ENCODE results near the gene RBM28. TPM values are rescaled to one million over a fixed set of nuclear protein-coding genes. Genes with fewer than 3 reads are reported as not detected.

Gene RBM28
- total RNA-seq, 1 experiment from 2014 or later = 71.4 TPM

DNA sequence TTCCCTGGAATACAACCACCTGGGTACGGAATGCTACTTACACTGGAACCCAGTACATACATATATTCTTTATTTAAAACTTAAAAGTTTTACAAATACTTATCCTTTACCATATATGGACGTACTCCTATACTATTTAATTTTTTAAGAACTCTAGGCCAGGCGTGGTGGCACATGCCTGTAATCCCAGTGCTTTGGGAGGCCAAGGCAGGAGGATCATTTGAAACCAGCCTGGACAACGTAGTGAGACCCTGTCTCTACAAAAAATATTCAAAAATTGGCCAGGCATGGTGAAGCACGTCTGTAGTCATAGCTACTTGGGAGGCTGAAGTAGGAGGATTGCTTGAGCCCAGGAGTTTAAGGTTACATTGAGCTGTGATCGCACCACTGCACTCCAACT is 2.0 kb downstream of the RBM28 start:
- no peaks in the 10 kb centered on the region for H3K9me3 Mint-ChIP-seq (ENCODE audit: unreplicated experiment)

DNA sequence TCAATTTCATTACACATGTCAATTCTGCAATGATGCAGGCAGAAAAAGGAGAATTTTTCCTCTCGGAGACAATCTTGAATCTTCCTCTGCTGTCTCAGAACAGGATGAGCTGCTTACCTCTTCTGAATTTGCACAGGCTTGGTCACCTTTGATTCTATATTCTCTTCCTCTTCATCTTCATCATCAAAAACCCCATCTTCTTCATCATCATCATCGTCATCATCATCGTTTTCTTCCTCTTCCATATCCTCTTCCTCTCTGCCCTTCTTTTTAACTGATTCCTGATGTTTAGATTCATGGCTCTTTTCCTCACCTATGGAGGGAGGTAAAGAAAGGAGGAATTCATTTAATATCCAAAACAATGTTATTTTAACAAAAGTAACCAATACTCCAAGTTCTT is 8.0 kb downstream of the RBM28 start:
- intact Hi-C loops (cut with micrococcal nuclease; ENCODE audit: unreplicated experiment) = no loop called here
- no TSS peak for BruUV-seq (replicated peaks)
- Histone ChIP-seq H3K4me3 (ENCODE audit: low read depth, low read length) (no peak overlapping the region), H3K4me1 (no peaks in the 10 kb centered on the region), H3K27me3 (replicated peaks; ENCODE audit: control insufficient read depth, insufficient read depth, low read length) (no peaks in the 10 kb centered on the region), H3K9me3 (no peaks in the 10 kb centered on the region), H3K36me3 (ENCODE audit: control insufficient read depth, insufficient read depth, low read length) (no peaks in the 10 kb centered on the region)
- DNase-seq = no peak
- TF ChIP-seq, protein P1, sequence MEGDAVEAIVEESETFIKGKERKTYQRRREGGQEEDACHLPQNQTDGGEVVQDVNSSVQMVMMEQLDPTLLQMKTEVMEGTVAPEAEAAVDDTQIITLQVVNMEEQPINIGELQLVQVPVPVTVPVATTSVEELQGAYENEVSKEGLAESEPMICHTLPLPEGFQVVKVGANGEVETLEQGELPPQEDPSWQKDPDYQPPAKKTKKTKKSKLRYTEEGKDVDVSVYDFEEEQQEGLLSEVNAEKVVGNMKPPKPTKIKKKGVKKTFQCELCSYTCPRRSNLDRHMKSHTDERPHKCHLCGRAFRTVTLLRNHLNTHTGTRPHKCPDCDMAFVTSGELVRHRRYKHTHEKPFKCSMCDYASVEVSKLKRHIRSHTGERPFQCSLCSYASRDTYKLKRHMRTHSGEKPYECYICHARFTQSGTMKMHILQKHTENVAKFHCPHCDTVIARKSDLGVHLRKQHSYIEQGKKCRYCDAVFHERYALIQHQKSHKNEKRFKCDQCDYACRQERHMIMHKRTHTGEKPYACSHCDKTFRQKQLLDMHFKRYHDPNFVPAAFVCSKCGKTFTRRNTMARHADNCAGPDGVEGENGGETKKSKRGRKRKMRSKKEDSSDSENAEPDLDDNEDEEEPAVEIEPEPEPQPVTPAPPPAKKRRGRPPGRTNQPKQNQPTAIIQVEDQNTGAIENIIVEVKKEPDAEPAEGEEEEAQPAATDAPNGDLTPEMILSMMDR (IDR thresholded peaks at IDR 0.05; ENCODE audit: insufficient read depth in 1 of 2, low read depth in 1 of 2, low read length in 1 of 2, severe bottlenecking in 1 of 2, unreplicated experiment in 1 of 2) = no peak
- Mint-ChIP-seq H3K4me3 (ENCODE audit: unreplicated experiment) (no peak overlapping the region), H3K4me1 (ENCODE audit: low read depth, unreplicated experiment) (no peaks in the 10 kb centered on the region), H3K9me3 (ENCODE audit: unreplicated experiment) (no peaks in the 10 kb centered on the region), H3K27me3 (ENCODE audit: insufficient read depth, unreplicated experiment) (no peaks in the 10 kb centered on the region), H3K27ac (ENCODE audit: unreplicated experiment) (no peak overlapping the region), H3K36me3 (ENCODE audit: insufficient read depth, unreplicated experiment) (peaks cover 69% of the 10 kb centered on the region)
- POLR2A ChIA-PET = no interaction called here
- CTCF ChIA-PET = no interaction called here

More for the DNA sequence above, 2.0 kb downstream of the RBM28 start:
- Histone ChIP-seq H3K4me1 (no peaks in the 10 kb centered on the region), H3K27me3 (replicated peaks; ENCODE audit: control insufficient read depth, insufficient read depth, low read length) (no peaks in the 10 kb centered on the region), H3K4me3 (ENCODE audit: low read depth, low read length) (no peak overlapping the region), H3K9me3 (no peaks in the 10 kb centered on the region), H3K36me3 (ENCODE audit: control insufficient read depth, insufficient read depth, low read length) (no peaks in the 10 kb centered on the region; the same call in 1 of the 2 replicates)
- DNase-seq = no peak
- H3K36me3 Mint-ChIP-seq (ENCODE audit: insufficient read depth, unreplicated experiment) = peaks cover 22% of the 10 kb centered on the region
- intact Hi-C loops (cut with micrococcal nuclease; ENCODE audit: unreplicated experiment) = no loop called here
- H3K27me3 Mint-ChIP-seq (ENCODE audit: insufficient read depth, unreplicated experiment) = no peaks in the 10 kb centered on the region
- no TSS peak for BruUV-seq (replicated peaks)
- no peak overlapping the region for H3K27ac Mint-ChIP-seq (ENCODE audit: unreplicated experiment)
- TF ChIP-seq, protein P1 (IDR thresholded peaks at IDR 0.05; ENCODE audit: insufficient read depth in 1 of 2, low read depth in 1 of 2, low read length in 1 of 2, severe bottlenecking in 1 of 2, unreplicated experiment in 1 of 2) = no peak
- CTCF ChIA-PET = no interaction called here
- H3K4me1 Mint-ChIP-seq (ENCODE audit: low read depth, unreplicated experiment) = peaks cover 8% of the 10 kb centered on the region
- H3K4me3 Mint-ChIP-seq (ENCODE audit: unreplicated experiment) = peak overlapping the region; percentile 72
- POLR2A ChIA-PET = no interaction called here

DNA sequence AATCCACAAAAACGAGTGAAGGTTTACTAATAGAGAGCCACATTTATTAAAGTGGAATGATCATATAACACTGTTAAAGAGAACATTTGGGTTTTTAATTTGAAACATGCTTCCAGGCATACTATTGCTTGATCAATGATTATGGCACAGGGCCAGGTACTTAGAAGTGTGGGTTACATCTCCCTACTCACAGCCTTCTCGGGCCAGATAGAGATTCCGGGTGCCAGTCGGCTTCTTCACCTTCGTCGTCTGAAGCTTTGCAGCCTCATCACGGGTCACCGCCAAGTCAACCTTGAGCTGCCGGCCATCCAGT is 19.4 kb downstream of the RBM28 start:
- Mint-ChIP-seq H3K36me3 (ENCODE audit: insufficient read depth, unreplicated experiment) (peaks cover 81% of the 10 kb centered on the region), H3K4me1 (ENCODE audit: low read depth, unreplicated experiment) (no peaks in the 10 kb centered on the region), H3K9me3 (ENCODE audit: unreplicated experiment) (no peaks in the 10 kb centered on the region), H3K27me3 (ENCODE audit: insufficient read depth, unreplicated experiment) (no peaks in the 10 kb centered on the region), H3K27ac (ENCODE audit: unreplicated experiment) (no peak overlapping the region), H3K4me3 (ENCODE audit: unreplicated experiment) (no peak overlapping the region)
- Histone ChIP-seq H3K27me3 (replicated peaks; ENCODE audit: control insufficient read depth, insufficient read depth, low read length) (no peaks in the 10 kb centered on the region), H3K36me3 (ENCODE audit: control insufficient read depth, insufficient read depth, low read length) (no peaks in the 10 kb centered on the region; the same call in 1 of the 2 replicates), H3K9me3 (no peaks in the 10 kb centered on the region), H3K4me1 (no peaks in the 10 kb centered on the region), H3K4me3 (ENCODE audit: low read depth, low read length) (no peak overlapping the region)
- ChIA-PET POLR2A (no interaction called here), CTCF (no interaction called here)
- DNase-seq = no peak
- intact Hi-C loops (cut with micrococcal nuclease; ENCODE audit: unreplicated experiment) = loop anchor here (5.0 kb wide), 1 partner anchor 67 kb away; no protein-coding TSS in a partner anchor
- no TSS peak for BruUV-seq (replicated peaks)
- TF ChIP-seq, protein P1 (IDR thresholded peaks at IDR 0.05; ENCODE audit: insufficient read depth in 1 of 2, low read depth in 1 of 2, low read length in 1 of 2, severe bottlenecking in 1 of 2, unreplicated experiment in 1 of 2) = no peak

All from Caco-2 (cell line).